ENCODE results near the gene PPP2R5C. TPM values are rescaled to one million over a fixed set of nuclear protein-coding genes. Genes with fewer than 3 reads are reported as not detected.
A peak's percentile ranks its signal among the peaks of the same experiment; 100 is the strongest.

PPP2R5C gene
- total and polyA plus RNA-seq, 9 of the 15 experiments (the other 6 are each of a cell fraction or from before 2014, with no cell fraction given) = 284 to 617 (median 395) TPM

- intact Hi-C loops (cut with micrococcal nuclease) = no loop called here
- peak in 1 of 4 experiments; percentile 37 for DNase-seq (ENCODE audit: extremely low read depth in 1 of 4, low spot score in 3 of 4)
- Histone ChIP-seq H3K4me3 (no peak overlapping the region), H3K9me3 (replicated peaks; ENCODE audit: control insufficient read depth, insufficient read depth, low read depth, low read length) (no peaks in the 10 kb centered on the region), H3K4me1 (replicated peaks in 1 of 2; ENCODE audit: control insufficient read depth in 2 of 2, insufficient read depth in 2 of 2, low read length in 2 of 2) (peaks cover 11 to 25% of the 10 kb centered on the region in 2 experiments; a peak in 4 of 5 replicates), H2AFZ (ENCODE audit: low read depth, low read length) (peak overlapping the region; percentile 67), H3K27me3 (ENCODE audit: control insufficient read depth in 2 of 2, insufficient read depth in 2 of 2, low read length in 2 of 2) (no peaks in the 10 kb centered on the region), H3K9me1 (ENCODE audit: control insufficient read depth, insufficient read depth, low read length) (no peaks in the 10 kb centered on the region), H4K20me1 (replicated peaks; ENCODE audit: control insufficient read depth, insufficient read depth, low read length) (no peaks in the 10 kb centered on the region), H3K36me3 (ENCODE audit: control insufficient read depth, insufficient read depth, low read length) (peaks cover 10% of the 10 kb centered on the region; the same call in 2 of the 3 replicates), H3K27ac (ENCODE audit: extremely low read depth, low read depth, low read length) (peak overlapping the region; percentile 53; the same call in 2 of the 3 replicates), H3K9ac (ENCODE audit: insufficient read depth in 1 of 2, low read depth in 2 of 2, low read length in 2 of 2) (peak overlapping the region; percentile 34 to 55; a peak in 1 of 4 replicates), H3K79me2 (ENCODE audit: control insufficient read depth, insufficient read depth, low read length) (no peaks in the 10 kb centered on the region), H3K4me2 (ENCODE audit: insufficient read depth, low read length) (no peak overlapping the region)
- ChIA-PET CTCF (ENCODE audit: low intra/inter-chr PET ratio) (no interaction called here), POLR2A (interaction anchor here (0.6 to 1.7 kb wide), 2 partner anchors 14 to 150 kb away, joined by 3 to 10 read pairs; no protein-coding TSS in a partner anchor)
- ATAC-seq = peak; percentile 27
- FAIRE-seq = peak; percentile 44
- 16% methylated on average over 5 of the region's 7 CpGs for WGBS (ENCODE audit: insufficient coverage, low coverage, missing lambda C conversion rate)
- BruUV-seq (replicated peaks) = no TSS peak
- in situ Hi-C loops (cut with MboI) = no loop called here
- TF ChIP-seq ARID2 (IDR thresholded peaks at IDR 0.05) (no peak), THAP12 (CRISPR knock-in tag; IDR thresholded peaks at IDR 0.05) (no peak), CBFA2T2 (conservative IDR thresholded peaks at IDR 0.05) (0 out of 2 replicates have a peak, but pooled peaks have one; percentile 17), RAD51 (IDR thresholded peaks at IDR 0.05; ENCODE audit: borderline replicate concordance, low read depth) (peak; percentile 75), USF1 (CRISPR knock-in tag; IDR thresholded peaks at IDR 0.05) (peak; percentile 70), ZNF354B (CRISPR knock-in tag; IDR thresholded peaks at IDR 0.05) (no peak), CXXC5 (CRISPR knock-in tag; IDR thresholded peaks at IDR 0.05) (0 out of 2 replicates have a peak, but pooled peaks have one; percentile 18), BCLAF1 (IDR thresholded peaks at IDR 0.05; ENCODE audit: borderline replicate concordance in 1 of 2, control insufficient read depth in 1 of 2, low read depth in 2 of 2, low read length in 1 of 2) (no peak), PRDM10 (IDR thresholded peaks at IDR 0.05; ENCODE audit: partially characterized antibody) (no peak)
Observed at GRCh38 chr14:101932673-101933072, 171.2 kb downstream of the PPP2R5C start.
